ENCODE measurements around the gene GSG1L. TPM values are rescaled to one million over a fixed set of nuclear protein-coding genes. Genes with fewer than 3 reads are reported as not detected.

GSG1L gene
- polyA plus RNA-seq, 1 donor (not counting 4 experiments of a cell fraction or from before 2014, with no cell fraction given) = not detected

GRCh38 chr16:27777527-27777926 lies 286.0 kb downstream of the GSG1L start:
- Histone ChIP-seq H3K27me3 (ENCODE audit: control insufficient read depth, extremely low read depth, insufficient read depth, low read length) (no peaks in the 10 kb centered on the region), H3K27ac (ENCODE audit: control insufficient read depth, insufficient read depth, low read length) (no peak overlapping the region), H3K9me1 (ENCODE audit: control insufficient read depth, extremely low read depth, insufficient read depth, low read length) (no peaks in the 10 kb centered on the region), H3K4me2 (ENCODE audit: control insufficient read depth, extremely low read depth, insufficient read depth, low read depth, low read length) (no peak overlapping the region), H3K4me3 (ENCODE audit: control insufficient read depth in 2 of 3, extremely low read depth in 1 of 3, insufficient read depth in 2 of 3, low read depth in 1 of 3, low read length in 3 of 3) (no peak overlapping the region), H4K20me1 (ENCODE audit: control insufficient read depth, extremely low read depth, insufficient read depth, low read length) (no peaks in the 10 kb centered on the region), H2AFZ (ENCODE audit: control insufficient read depth, low read length) (no peak overlapping the region), H3K79me2 (ENCODE audit: control insufficient read depth, insufficient read depth, low read length) (no peaks in the 10 kb centered on the region), H3K9ac (ENCODE audit: control insufficient read depth, extremely low read depth, insufficient read depth, low read length) (no peak overlapping the region), H3K9me3 (ENCODE audit: control insufficient read depth, low read depth, low read length) (no peaks in the 10 kb centered on the region), H3K36me3 (ENCODE audit: control insufficient read depth in 2 of 2, extremely low read depth in 1 of 2, insufficient read depth in 2 of 2, low read length in 2 of 2) (peaks cover 0 to 3% of the 10 kb centered on the region in 2 experiments), H3K4me1 (ENCODE audit: control insufficient read depth, extremely low read depth, insufficient read depth, low read length) (no peaks in the 10 kb centered on the region)
- dilution Hi-C loops (cut with MboI; ENCODE audit: extremely low pct_ligation_motif_present, low sequenced_read_pairs) = no loop called here
- FAIRE-seq (no peak), DNase-seq (ENCODE audit: low read depth, low spot score) (no peak)
- TF ChIP-seq EZH2 (IDR thresholded peaks at IDR 0.05; ENCODE audit: low read length) = no peak
- no peak for TF ChIP-seq CTCF (optimal IDR thresholded peaks at IDR 0.05 in 1 of 3, IDR thresholded peaks at IDR 0.05 in 1 of 3, conservative IDR thresholded peaks at IDR 0.05 in 1 of 3; ENCODE audit: extremely low read depth in 1 of 3, insufficient read depth in 2 of 3, low read length in 3 of 3)

DNA sequence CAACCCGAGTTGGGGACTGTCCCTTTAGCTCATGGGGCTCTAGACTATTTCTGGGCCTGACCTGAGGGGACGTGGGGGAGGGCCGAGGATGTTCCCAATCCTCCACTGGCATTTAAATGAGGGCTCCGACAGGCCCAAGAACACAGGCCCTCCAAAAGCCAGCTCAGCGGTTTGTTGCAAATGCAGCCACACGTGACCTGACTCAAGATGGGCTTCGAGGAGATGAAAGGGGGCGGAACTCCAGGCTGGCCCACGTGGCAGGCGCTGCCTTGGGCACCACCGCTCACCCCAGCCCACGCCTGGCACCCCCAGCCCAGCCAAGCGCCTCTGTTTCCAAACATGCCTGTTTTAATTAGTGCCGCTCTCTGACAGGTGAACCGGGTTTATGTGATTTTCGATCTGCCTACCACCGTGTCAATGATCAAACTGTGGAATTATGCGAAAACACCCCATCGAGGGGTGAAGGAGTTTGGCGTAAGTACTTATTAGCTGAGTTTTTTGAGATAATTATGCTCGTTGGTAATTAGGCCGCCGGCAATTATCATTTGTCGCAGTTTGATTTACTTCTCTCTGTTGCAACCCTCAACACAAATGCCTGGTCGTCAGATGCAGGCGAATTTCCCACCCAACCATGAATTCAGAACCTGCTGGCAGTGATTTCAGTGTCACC lies 286.8 kb downstream of the GSG1L start:
- H3K4me2 ChIP-seq (ENCODE audit: control insufficient read depth, extremely low read depth, insufficient read depth, low read depth, low read length) = no peak overlapping the region
- no peaks in the 10 kb centered on the region for H4K20me1 ChIP-seq (ENCODE audit: control insufficient read depth, extremely low read depth, insufficient read depth, low read length)
- H2AFZ ChIP-seq (ENCODE audit: control insufficient read depth, low read length) = no peak overlapping the region
- H3K4me3 ChIP-seq (ENCODE audit: control insufficient read depth in 2 of 3, extremely low read depth in 1 of 3, insufficient read depth in 2 of 3, low read depth in 1 of 3, low read length in 3 of 3) = no peak overlapping the region
- H3K36me3 ChIP-seq (ENCODE audit: control insufficient read depth in 2 of 2, extremely low read depth in 1 of 2, insufficient read depth in 2 of 2, low read length in 2 of 2) = peaks cover 0 to 5% of the 10 kb centered on the region in 2 experiments
- no peak overlapping the region for H3K27ac ChIP-seq (ENCODE audit: control insufficient read depth, insufficient read depth, low read length)
- no peaks in the 10 kb centered on the region for H3K27me3 ChIP-seq (ENCODE audit: control insufficient read depth, extremely low read depth, insufficient read depth, low read length)
- DNase-seq (ENCODE audit: low read depth, low spot score) = no peak
- dilution Hi-C loops (cut with MboI; ENCODE audit: extremely low pct_ligation_motif_present, low sequenced_read_pairs) = no loop called here
- no peaks in the 10 kb centered on the region for H3K9me3 ChIP-seq (ENCODE audit: control insufficient read depth, low read depth, low read length)
- H3K79me2 ChIP-seq (ENCODE audit: control insufficient read depth, insufficient read depth, low read length) = no peaks in the 10 kb centered on the region
- TF ChIP-seq EZH2 (IDR thresholded peaks at IDR 0.05; ENCODE audit: low read length) (no peak), CTCF (optimal IDR thresholded peaks at IDR 0.05 in 1 of 3, IDR thresholded peaks at IDR 0.05 in 1 of 3, conservative IDR thresholded peaks at IDR 0.05 in 1 of 3; ENCODE audit: extremely low read depth in 1 of 3, insufficient read depth in 2 of 3, low read length in 3 of 3) (no peak)
- no peaks in the 10 kb centered on the region for H3K9me1 ChIP-seq (ENCODE audit: control insufficient read depth, extremely low read depth, insufficient read depth, low read length)
- no peak for FAIRE-seq
- H3K9ac ChIP-seq (ENCODE audit: control insufficient read depth, extremely low read depth, insufficient read depth, low read length) = no peak overlapping the region
- no peaks in the 10 kb centered on the region for H3K4me1 ChIP-seq (ENCODE audit: control insufficient read depth, extremely low read depth, insufficient read depth, low read length)

All from keratinocyte (primary cell).